Neural progenitor cell (in vitro differentiated cells): ENCODE results near the gene SESN3. TPM values are rescaled to one million over a fixed set of nuclear protein-coding genes. Genes with fewer than 3 reads are reported as not detected.
A peak's percentile ranks its signal among the peaks of the same experiment; 100 is the strongest.

Experiments used
- DNase-seq: peaks from one replicate; pipeline ENCODE4 v3.0.0-alpha.2; 2016; ENCODE audit warnings: low spot score
- H2AFZ ChIP-seq: fragments of 200-600 bp; sonication (generic); replicated peaks from 2 replicates; pipeline ENCODE4 v1.6.1; 2016; ENCODE audit warnings: antibody characterized with exemption
- H3F3A ChIP-seq: fragments of 200-600 bp; sonication (generic); 2 replicates; pipeline ENCODE4 v1.6.1; 2016; ENCODE audit warnings: antibody characterized with exemption, low read depth
- H3K27ac ChIP-seq: fragments of 200-600 bp; sonication (generic); 2 replicates; pipeline ENCODE4 v1.5.1; 2016; ENCODE audit warnings: mild to moderate bottlenecking
- H3K27me3 ChIP-seq: fragments of 200-600 bp; sonication (generic); 2 replicates; pipeline ENCODE4 v1.6.1; 2016; ENCODE audit warnings: mild to moderate bottlenecking, moderate library complexity
- H3K36me3 ChIP-seq: fragments of 200-600 bp; sonication (generic); 2 replicates; pipeline ENCODE4 v1.5.1; 2016
- H3K4me1 ChIP-seq: fragments of 200-600 bp; sonication (generic); 2 replicates; pipeline ENCODE4 v1.6.1; 2016; ENCODE audit warnings: mixed run types
- H3K4me2 ChIP-seq: fragments of 200-600 bp; sonication (generic); 2 replicates; pipeline ENCODE4 v1.6.1; 2016
- H3K4me3 ChIP-seq: fragments of 200-600 bp; sonication (generic); 2 replicates; pipeline ENCODE4 v1.5.1; 2016
- H3K79me2 ChIP-seq: fragments of 200-600 bp; sonication (generic); 2 replicates; pipeline ENCODE4 v1.6.1; 2016; ENCODE audit warnings: low read depth
- H3K9ac ChIP-seq: fragments of 200-600 bp; sonication (generic); 2 replicates; pipeline ENCODE4 v1.6.1; 2016
- H3K9me3 ChIP-seq: fragments of 200-600 bp; sonication (generic); 2 replicates; pipeline ENCODE4 v1.5.1; 2016; ENCODE audit warnings: low read depth
- H4K20me1 ChIP-seq: fragments of 200-600 bp; sonication (generic); 2 replicates; pipeline ENCODE4 v1.6.1; 2016; ENCODE audit warnings: low read depth
- H3K27ac Mint-ChIP-seq: 3 replicates; pipeline ENCODE4 v1.8.0; 2021; ENCODE audit warnings: mixed read lengths
- H3K27me3 Mint-ChIP-seq: 2 replicates; pipeline ENCODE4 v1.8.0; 2022; ENCODE audit warnings: low read depth, mild to moderate bottlenecking, inconsistent platforms, moderate library complexity, mixed read lengths; ENCODE audit not compliant: insufficient read depth
- H3K36me3 Mint-ChIP-seq: 3 replicates; pipeline ENCODE4 v1.8.0; 2021; ENCODE audit warnings: mixed read lengths
- H3K4me1 Mint-ChIP-seq: 3 replicates; pipeline ENCODE4 v1.8.0; 2021; ENCODE audit warnings: mixed read lengths
- H3K4me3 Mint-ChIP-seq: 3 replicates; pipeline ENCODE4 v1.8.0; 2021; ENCODE audit warnings: mild to moderate bottlenecking, moderate library complexity, mixed read lengths
- H3K9me3 Mint-ChIP-seq: 3 replicates; pipeline ENCODE4 v1.8.0; 2020; ENCODE audit warnings: mixed read lengths
- EZH2 ChIP-seq: fragments of 200-600 bp; sonication (generic); IDR thresholded peaks from 2 replicates; pipeline ENCODE4 v1.6.1; 2017; ENCODE audit warnings: antibody characterized with exemption, mild to moderate bottlenecking, moderate library complexity
- EZH2phosphoT487 ChIP-seq: fragments of 200-600 bp; sonication (generic); IDR thresholded peaks from 2 replicates; pipeline ENCODE4 v1.6.1; 2017; ENCODE audit warnings: antibody characterized with exemption
- total RNA-seq: library from RNA; depleted of rRNA; stranded (reverse); fragments of >200 nt; gene quantifications from 2 replicates; pipeline ENCODE4 v1.2.3, GENCODE V29; 2015; ENCODE audit warnings: low replicate concordance
- TF ChIP-seq, protein P1 (sequence below): fragments of 200-600 bp; sonication (generic); IDR thresholded peaks from 2 replicates; pipeline ENCODE4 v1.5.1; 2017; ENCODE audit warnings: antibody characterized with exemption, mild to moderate bottlenecking

Gene SESN3
- total RNA-seq, 1 donor from 2014 or later, result 234 TPM

DNA sequence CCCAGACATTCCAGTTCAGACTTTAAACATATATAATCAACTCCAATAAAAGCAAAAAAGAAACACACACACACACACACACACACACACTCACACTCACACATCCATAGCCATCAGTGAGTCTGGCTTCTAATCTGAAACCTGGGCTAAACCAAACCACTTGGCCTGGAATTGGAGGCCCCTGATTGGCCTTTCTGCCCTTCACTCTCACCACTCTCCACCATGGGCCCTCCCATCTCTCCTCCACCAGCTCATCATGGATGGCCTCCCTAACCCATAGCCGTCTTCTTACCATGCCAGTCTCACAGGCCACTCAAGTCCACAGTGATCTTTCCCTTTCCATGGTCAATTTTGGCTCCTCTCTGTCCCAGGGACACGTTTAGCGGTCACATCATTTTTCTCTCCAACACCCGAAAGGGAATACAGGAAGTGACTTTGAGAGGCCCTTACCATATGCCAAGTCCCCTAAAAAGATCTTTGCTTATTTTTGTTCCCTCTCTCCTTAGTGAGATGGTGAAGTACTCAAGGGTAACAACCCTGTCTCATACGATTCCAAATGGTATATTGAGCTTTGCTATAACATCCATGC is 74.8 kb downstream of the SESN3 start:
- no peak overlapping the region for H3K27ac ChIP-seq
- H4K20me1 ChIP-seq, result no peaks in the 10 kb centered on the region
- peaks cover 11% of the 10 kb centered on the region for H3K4me1 Mint-ChIP-seq
- H3K4me3 ChIP-seq, result no peak overlapping the region
- no peaks in the 10 kb centered on the region for H3K4me1 ChIP-seq
- H3K36me3 ChIP-seq, result no peaks in the 10 kb centered on the region
- no peak overlapping the region for H3K9ac ChIP-seq
- no peaks in the 10 kb centered on the region for H3K27me3 ChIP-seq
- peaks cover 4% of the 10 kb centered on the region for H3K9me3 Mint-ChIP-seq
- peaks cover 6% of the 10 kb centered on the region for H3K27me3 Mint-ChIP-seq
- no peak for TF ChIP-seq EZH2phosphoT487
- TF ChIP-seq, protein P1, sequence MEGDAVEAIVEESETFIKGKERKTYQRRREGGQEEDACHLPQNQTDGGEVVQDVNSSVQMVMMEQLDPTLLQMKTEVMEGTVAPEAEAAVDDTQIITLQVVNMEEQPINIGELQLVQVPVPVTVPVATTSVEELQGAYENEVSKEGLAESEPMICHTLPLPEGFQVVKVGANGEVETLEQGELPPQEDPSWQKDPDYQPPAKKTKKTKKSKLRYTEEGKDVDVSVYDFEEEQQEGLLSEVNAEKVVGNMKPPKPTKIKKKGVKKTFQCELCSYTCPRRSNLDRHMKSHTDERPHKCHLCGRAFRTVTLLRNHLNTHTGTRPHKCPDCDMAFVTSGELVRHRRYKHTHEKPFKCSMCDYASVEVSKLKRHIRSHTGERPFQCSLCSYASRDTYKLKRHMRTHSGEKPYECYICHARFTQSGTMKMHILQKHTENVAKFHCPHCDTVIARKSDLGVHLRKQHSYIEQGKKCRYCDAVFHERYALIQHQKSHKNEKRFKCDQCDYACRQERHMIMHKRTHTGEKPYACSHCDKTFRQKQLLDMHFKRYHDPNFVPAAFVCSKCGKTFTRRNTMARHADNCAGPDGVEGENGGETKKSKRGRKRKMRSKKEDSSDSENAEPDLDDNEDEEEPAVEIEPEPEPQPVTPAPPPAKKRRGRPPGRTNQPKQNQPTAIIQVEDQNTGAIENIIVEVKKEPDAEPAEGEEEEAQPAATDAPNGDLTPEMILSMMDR, result no peak
- TF ChIP-seq EZH2, result no peak
- no peaks in the 10 kb centered on the region for H3K79me2 ChIP-seq
- no peak overlapping the region for H3K4me2 ChIP-seq
- no peaks in the 10 kb centered on the region for H3K9me3 ChIP-seq
- no peak overlapping the region for H3K27ac Mint-ChIP-seq
- no peak overlapping the region for H3K4me3 Mint-ChIP-seq
- peaks cover 12% of the 10 kb centered on the region for H3F3A ChIP-seq
- no peak overlapping the region for H2AFZ ChIP-seq
- no peaks in the 10 kb centered on the region for H3K36me3 Mint-ChIP-seq
- no peak for DNase-seq

DNA sequence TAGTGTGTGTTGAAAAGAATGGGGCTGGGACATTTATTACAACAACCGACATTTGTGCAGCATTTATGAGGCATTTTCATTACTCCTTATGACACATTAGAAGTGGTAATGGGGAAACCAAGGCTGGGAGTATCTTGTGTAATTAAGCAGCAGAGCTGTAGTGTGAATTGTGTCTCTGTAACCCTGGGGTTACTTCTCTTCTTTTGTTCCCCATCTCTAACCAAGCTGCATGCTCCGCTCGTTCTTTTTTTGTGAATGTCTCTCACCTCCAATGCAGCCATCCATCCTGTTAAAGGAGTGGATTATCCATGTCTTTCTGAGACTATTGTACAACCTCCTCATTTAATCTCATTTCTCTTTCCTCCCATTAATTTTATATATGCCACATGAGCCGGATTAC is 75.6 kb downstream of the SESN3 start:
- TF ChIP-seq EZH2 (no peak), EZH2phosphoT487 (no peak)
- TF ChIP-seq, protein P1, result no peak
- Histone ChIP-seq H3F3A (peaks cover 21% of the 10 kb centered on the region), H3K27ac (no peak overlapping the region), H4K20me1 (no peaks in the 10 kb centered on the region), H2AFZ (no peak overlapping the region), H3K9ac (no peak overlapping the region), H3K4me2 (no peak overlapping the region), H3K27me3 (peaks cover 5% of the 10 kb centered on the region), H3K9me3 (no peaks in the 10 kb centered on the region), H3K36me3 (no peaks in the 10 kb centered on the region), H3K79me2 (no peaks in the 10 kb centered on the region), H3K4me3 (no peak overlapping the region), H3K4me1 (no peaks in the 10 kb centered on the region)
- no peak for DNase-seq
- Mint-ChIP-seq H3K4me3 (no peak overlapping the region), H3K9me3 (peaks cover 4% of the 10 kb centered on the region), H3K27me3 (peaks cover 6% of the 10 kb centered on the region), H3K4me1 (peaks cover 11% of the 10 kb centered on the region), H3K27ac (no peak overlapping the region), H3K36me3 (no peaks in the 10 kb centered on the region)

- no peaks in the 10 kb centered on the region for H3K36me3 ChIP-seq
- H4K20me1 ChIP-seq, result no peaks in the 10 kb centered on the region
- H3K27ac ChIP-seq, result no peak overlapping the region
- H3K79me2 ChIP-seq, result no peaks in the 10 kb centered on the region
- no peaks in the 10 kb centered on the region for H3K9me3 ChIP-seq
- peaks cover 4% of the 10 kb centered on the region for H3K9me3 Mint-ChIP-seq
- no peaks in the 10 kb centered on the region for H3K36me3 Mint-ChIP-seq
- peaks cover 6% of the 10 kb centered on the region for H3K27me3 Mint-ChIP-seq
- H3F3A ChIP-seq, result peaks cover 24% of the 10 kb centered on the region
- DNase-seq, result peak; percentile 80
- H3K4me3 Mint-ChIP-seq, result no peak overlapping the region
- H3K4me3 ChIP-seq, result no peak overlapping the region
- H3K4me2 ChIP-seq, result no peak overlapping the region
- H3K4me1 ChIP-seq, result peaks cover 4% of the 10 kb centered on the region
- TF ChIP-seq EZH2phosphoT487 (no peak), EZH2 (no peak)
- TF ChIP-seq, protein P1, result peak; percentile 81
- peaks cover 13% of the 10 kb centered on the region for H3K4me1 Mint-ChIP-seq
- H3K27ac Mint-ChIP-seq, result no peak overlapping the region
- no peak overlapping the region for H2AFZ ChIP-seq
- H3K27me3 ChIP-seq, result peaks cover 13% of the 10 kb centered on the region
- no peak overlapping the region for H3K9ac ChIP-seq
Measured at GRCh38 chr11:95154514-95154913, 76.5 kb downstream of the SESN3 start.
